Gastroesophageal sphincter (tissue), 4 donors: ENCODE measurements around the gene CAV1. TPM values are rescaled to one million over a fixed set of nuclear protein-coding genes. Genes with fewer than 3 reads are reported as not detected.

Experiments
- ATAC-seq: fragments of 150-250 bp; one replicate; pipeline ENCODE4 v1.9.1; 2016; ENCODE audit warnings: mild to moderate bottlenecking, moderate library complexity
- H3K27ac ChIP-seq, 4 donors: fragments of 200-600 bp; sonication (generic) in 3 of 4; 1 replicate in 3 of 4; 2 replicates in 1 of 4; pipeline ENCODE4 v1.5.1; 2016 to 2019
- H3K27me3 ChIP-seq: fragments of 200-600 bp; sonication (generic); one replicate; pipeline ENCODE4 v1.5.1; 2019
- H3K36me3 ChIP-seq, 2 donors: fragments of 200-600 bp; sonication (generic); one replicate each; pipeline ENCODE4 v1.5.1; 2019; ENCODE audit warnings: control low read depth in 1 of 2
- H3K4me1 ChIP-seq, 3 donors: fragments of 200-600 bp; sonication (generic); 1 replicate in 2 of 3; 2 replicates in 1 of 3; pipeline ENCODE4 v1.5.1; 2016 to 2019; ENCODE audit warnings: control low read depth in 2 of 3
- H3K4me3 ChIP-seq, 2 donors: fragments of 200-600 bp; sonication (generic); one replicate each; pipeline ENCODE4 v1.5.1; 2019; ENCODE audit warnings: mild to moderate bottlenecking in 1 of 2, moderate library complexity in 1 of 2
- H3K9me3 ChIP-seq, 3 donors: fragments of 200-600 bp; sonication (generic); one replicate each; pipeline ENCODE4 v1.5.1; 2017 to 2019; ENCODE audit warnings: control low read depth in 2 of 3
- EP300 ChIP-seq: sonication (generic); formaldehyde crosslinking; IDR thresholded peaks from one replicate; pipeline ENCODE4 v1.6.1; 2017; ENCODE audit warnings: antibody characterized with exemption, mild to moderate bottlenecking
- POLR2A ChIP-seq, 2 donors: fragments of 450-650 bp; IDR thresholded peaks; one replicate each; pipeline ENCODE4 v1.6.1; 2017; ENCODE audit warnings: antibody characterized with exemption in 2 of 2, mild to moderate bottlenecking in 2 of 2, moderate library complexity in 1 of 2
- POLR2AphosphoS5 ChIP-seq: sonication (generic); formaldehyde crosslinking; IDR thresholded peaks from one replicate; pipeline ENCODE4 v1.6.1; 2017; ENCODE audit warnings: antibody characterized with exemption
- WGBS, 2 donors: methylation state at CpG; one replicate each; pipeline ENCODE4 v1.1.5; 2018; ENCODE audit warnings: low coverage in 1 of 2; 5-methylcytosine and 5-hydroxymethylcytosine counted together
- total RNA-seq, 4 donors: library from RNA; depleted of rRNA; stranded (reverse); fragments of >200 nt; gene quantifications; one replicate each; pipeline ENCODE4 v1.1.0, GENCODE V29; 2016
- TF ChIP-seq, protein P1 (sequence below), 4 experiments: fragments of 200-600 bp in 2 of 4; fragments of 450-650 bp in 2 of 4; sonication (generic) in 1 of 4; IDR thresholded peaks; one replicate each; pipeline ENCODE4 v1.5.1; 2017 to 2019; ENCODE audit warnings: antibody characterized with exemption in 4 of 4, mild to moderate bottlenecking in 2 of 4, moderate library complexity in 2 of 4

CAV1 gene
- total RNA-seq, 4 donors from 2014 or later = 546 to 772 (median 602) TPM

DNA sequence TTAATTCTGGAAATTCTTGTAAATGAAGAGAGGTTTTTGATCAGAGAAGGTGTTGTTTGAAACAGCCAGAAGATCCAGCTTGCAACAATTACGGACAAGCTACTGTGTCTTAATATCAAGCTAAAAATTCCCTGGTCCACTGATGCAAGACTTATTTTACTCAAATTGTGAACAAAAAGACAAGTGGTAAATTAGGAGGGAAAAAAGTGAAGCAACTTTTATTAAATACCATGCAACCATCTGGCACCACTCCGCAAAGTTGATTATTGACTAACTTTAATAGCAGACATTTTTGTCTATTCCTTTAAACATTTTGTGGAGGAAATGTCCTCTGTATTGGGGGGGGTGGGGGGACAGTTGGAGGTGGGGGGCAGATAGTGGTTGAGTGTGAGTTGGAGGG is 30.4 kb upstream of the CAV1 start:
- TF ChIP-seq EP300 = no peak
- no peak for TF ChIP-seq POLR2AphosphoS5
- no peak for TF ChIP-seq POLR2A (IDR thresholded peaks at IDR 0.05)
- TF ChIP-seq, protein P1, sequence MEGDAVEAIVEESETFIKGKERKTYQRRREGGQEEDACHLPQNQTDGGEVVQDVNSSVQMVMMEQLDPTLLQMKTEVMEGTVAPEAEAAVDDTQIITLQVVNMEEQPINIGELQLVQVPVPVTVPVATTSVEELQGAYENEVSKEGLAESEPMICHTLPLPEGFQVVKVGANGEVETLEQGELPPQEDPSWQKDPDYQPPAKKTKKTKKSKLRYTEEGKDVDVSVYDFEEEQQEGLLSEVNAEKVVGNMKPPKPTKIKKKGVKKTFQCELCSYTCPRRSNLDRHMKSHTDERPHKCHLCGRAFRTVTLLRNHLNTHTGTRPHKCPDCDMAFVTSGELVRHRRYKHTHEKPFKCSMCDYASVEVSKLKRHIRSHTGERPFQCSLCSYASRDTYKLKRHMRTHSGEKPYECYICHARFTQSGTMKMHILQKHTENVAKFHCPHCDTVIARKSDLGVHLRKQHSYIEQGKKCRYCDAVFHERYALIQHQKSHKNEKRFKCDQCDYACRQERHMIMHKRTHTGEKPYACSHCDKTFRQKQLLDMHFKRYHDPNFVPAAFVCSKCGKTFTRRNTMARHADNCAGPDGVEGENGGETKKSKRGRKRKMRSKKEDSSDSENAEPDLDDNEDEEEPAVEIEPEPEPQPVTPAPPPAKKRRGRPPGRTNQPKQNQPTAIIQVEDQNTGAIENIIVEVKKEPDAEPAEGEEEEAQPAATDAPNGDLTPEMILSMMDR (IDR thresholded peaks at IDR 0.05) = no peak
- no peak overlapping the region for H3K4me3 ChIP-seq
- H3K27ac ChIP-seq = peak overlapping the region in 1 of 4 donors; percentile 62
- no peak for ATAC-seq
- no peaks in the 10 kb centered on the region for H3K36me3 ChIP-seq
- no peaks in the 10 kb centered on the region for H3K9me3 ChIP-seq
- 79 to 100% methylated on average over 2 of the region's 2 CpGs for WGBS, 2 donors
- no peaks in the 10 kb centered on the region for H3K27me3 ChIP-seq
- peaks cover 0 to 40% (median 4%) of the 10 kb centered on the region in 3 donors for H3K4me1 ChIP-seq

DNA sequence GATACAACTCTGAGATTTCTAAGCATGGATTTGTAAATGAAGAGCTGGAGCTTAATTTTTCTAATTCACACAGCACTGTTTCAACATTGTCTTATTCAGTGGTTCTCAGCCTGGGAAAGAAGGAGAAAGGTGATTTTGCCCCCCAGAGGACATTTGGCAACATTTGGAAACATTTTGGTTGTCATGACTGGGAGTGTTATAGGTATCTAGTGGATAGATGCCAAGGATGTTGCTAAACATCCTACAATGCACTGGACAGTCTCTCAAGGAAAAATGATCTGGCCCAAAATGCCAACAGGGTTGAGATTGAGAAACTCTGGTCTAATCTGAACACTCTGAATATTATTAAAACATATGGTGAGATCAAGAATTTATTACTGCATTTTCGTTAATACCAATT is 29.1 kb upstream of the CAV1 start:
- H3K36me3 ChIP-seq = no peaks in the 10 kb centered on the region
- no peaks in the 10 kb centered on the region for H3K27me3 ChIP-seq
- H3K27ac ChIP-seq = peak overlapping the region in 3 of 4 donors; percentile 21 to 62 (median 32)
- H3K9me3 ChIP-seq = no peaks in the 10 kb centered on the region
- no peak for TF ChIP-seq POLR2AphosphoS5
- no peak for TF ChIP-seq POLR2A (IDR thresholded peaks at IDR 0.05)
- TF ChIP-seq, protein P1 (IDR thresholded peaks at IDR 0.05) = no peak
- TF ChIP-seq EP300 = no peak
- H3K4me3 ChIP-seq = no peak overlapping the region
- ATAC-seq = no peak
- WGBS, 2 donors = 100% methylated on average over 1 of the region's 1 CpG
- H3K4me1 ChIP-seq = peaks cover 0 to 31% (median 4%) of the 10 kb centered on the region in 3 donors

DNA sequence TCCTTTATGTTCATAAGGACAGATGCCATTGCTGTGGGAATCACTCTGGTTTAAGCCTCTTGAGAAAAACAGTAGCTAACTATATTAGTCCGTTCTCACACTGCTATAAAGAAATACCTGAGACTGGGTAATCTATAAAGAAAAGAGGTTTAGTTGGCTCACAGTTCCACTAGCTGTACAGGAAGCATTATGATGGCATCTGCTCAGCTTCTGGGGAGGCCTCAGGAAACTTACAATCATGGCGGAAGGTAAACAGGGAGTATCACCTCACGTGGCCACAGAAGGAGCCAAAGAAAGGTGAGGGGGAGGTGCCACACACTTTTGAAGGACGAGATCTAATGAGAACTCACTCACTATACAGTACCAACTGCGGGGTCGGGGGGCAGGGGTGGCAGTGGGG is 28.2 kb upstream of the CAV1 start:
- H3K4me1 ChIP-seq = peaks cover 0 to 31% (median 4%) of the 10 kb centered on the region in 3 donors
- peak overlapping the region in 1 of 4 donors; percentile 24 for H3K27ac ChIP-seq
- WGBS, 2 donors = 94% methylated on average over 2 to 4 of the region's 6 CpGs
- no peaks in the 10 kb centered on the region for H3K27me3 ChIP-seq
- TF ChIP-seq, protein P1 (IDR thresholded peaks at IDR 0.05) = no peak
- TF ChIP-seq POLR2A (IDR thresholded peaks at IDR 0.05) (no peak), EP300 (no peak), POLR2AphosphoS5 (no peak)
- no peak overlapping the region for H3K4me3 ChIP-seq
- H3K9me3 ChIP-seq = no peaks in the 10 kb centered on the region
- H3K36me3 ChIP-seq = no peaks in the 10 kb centered on the region
- ATAC-seq = no peak

DNA sequence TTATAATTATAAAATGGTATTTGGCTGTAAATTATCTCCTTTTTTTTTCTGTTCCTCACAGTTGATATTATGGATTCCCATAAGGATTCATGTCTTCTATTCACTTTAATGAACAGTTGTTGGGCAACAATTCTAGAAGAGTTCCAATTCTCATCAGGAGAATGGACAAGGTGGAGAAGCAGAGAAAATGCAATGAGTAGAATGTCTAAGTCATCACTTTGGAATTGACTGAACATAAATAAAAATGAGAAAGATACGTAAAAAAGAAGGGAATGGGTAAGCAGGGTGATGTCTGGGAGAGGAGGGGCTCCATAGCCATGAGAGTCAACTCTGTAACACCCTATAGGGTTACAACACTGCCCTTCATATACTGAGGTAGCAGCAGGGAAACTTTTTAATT is 27.1 kb upstream of the CAV1 start:
- H3K36me3 ChIP-seq = no peaks in the 10 kb centered on the region
- H3K9me3 ChIP-seq = no peaks in the 10 kb centered on the region
- H3K4me3 ChIP-seq = no peak overlapping the region
- ATAC-seq = no peak
- H3K4me1 ChIP-seq = peaks cover 0 to 29% (median 4%) of the 10 kb centered on the region in 3 donors
- TF ChIP-seq, protein P1 (IDR thresholded peaks at IDR 0.05) = no peak
- TF ChIP-seq POLR2AphosphoS5 = no peak
- no peak for TF ChIP-seq POLR2A (IDR thresholded peaks at IDR 0.05)
- no peak for TF ChIP-seq EP300
- peak overlapping the region in 3 of 4 donors; percentile 93 to 97 (median 96) for H3K27ac ChIP-seq
- 67% methylated on average over 1 of the region's 1 CpG for WGBS, 2 donors
- no peaks in the 10 kb centered on the region for H3K27me3 ChIP-seq

DNA sequence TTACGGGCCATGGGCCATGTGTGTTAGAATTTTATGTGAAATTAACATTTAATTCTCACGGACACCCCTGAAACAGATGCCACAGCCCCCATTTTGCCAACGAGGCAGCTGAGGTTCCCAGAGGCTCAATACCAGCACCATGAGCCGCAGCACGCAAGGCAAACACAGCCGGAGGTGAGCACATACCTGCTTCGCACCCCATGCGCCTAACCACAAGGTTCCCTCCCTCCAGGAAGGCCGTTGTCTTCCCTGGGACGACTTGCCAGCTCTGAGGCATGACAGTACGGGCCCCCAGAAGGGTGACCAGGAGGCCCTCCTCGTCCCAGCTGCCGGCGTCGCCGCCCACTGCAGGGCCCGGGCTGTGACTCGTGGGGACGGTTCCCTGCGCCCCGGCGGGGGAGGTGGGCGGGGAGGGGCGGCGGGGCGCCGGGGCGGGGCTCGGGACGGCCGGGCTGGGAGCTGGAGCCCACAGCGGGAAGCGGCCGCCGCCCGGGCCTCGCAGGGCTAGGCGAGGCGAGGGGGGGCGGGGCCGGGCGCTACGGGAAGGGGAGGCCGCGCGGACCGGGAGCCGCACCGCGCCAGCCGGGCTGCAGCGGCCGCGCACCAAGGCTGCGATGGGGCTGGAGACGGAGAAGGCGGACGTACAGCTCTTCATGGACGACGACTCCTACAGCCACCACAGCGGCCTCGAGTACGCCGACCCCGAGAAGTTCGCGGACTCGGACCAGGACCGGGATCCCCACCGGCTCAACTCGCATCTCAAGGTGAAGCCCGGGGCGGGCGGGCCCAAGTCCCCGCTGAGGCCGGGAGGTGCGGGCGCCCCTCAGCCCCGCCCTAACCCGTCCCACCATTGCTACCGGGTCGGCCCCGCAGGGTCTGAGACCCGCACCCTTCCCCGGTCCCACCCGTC is 25.4 kb upstream of the CAV1 start, which contains the start of gene CAV2:
Gene CAV2 (plus strand): TSS at position 571 of the 910 bp plus-strand sequence. CDS start 44 bp downstream, at position 615.
- ATAC-seq = peak; percentile 92
- peaks cover 0 to 34% (median 3%) of the 10 kb centered on the region in 3 donors for H3K4me1 ChIP-seq
- H3K36me3 ChIP-seq = no peaks in the 10 kb centered on the region
- H3K9me3 ChIP-seq = no peaks in the 10 kb centered on the region
- H3K4me3 ChIP-seq = peak within 1 kb of the TSS; percentile 84 to 85
- TF ChIP-seq POLR2AphosphoS5 (peak; percentile 42), POLR2A (IDR thresholded peaks at IDR 0.05) (peak; percentile 64 to 74), EP300 (no peak)
- TF ChIP-seq, protein P1 (IDR thresholded peaks at IDR 0.05) = no peak
- H3K27me3 ChIP-seq = no peaks in the 10 kb centered on the region
- H3K27ac ChIP-seq = peak within 1 kb of the TSS; percentile 93 to 97 (median 96)
- 20% methylated on average over 3 of the region's 86 CpGs; no CpG with 5 or more reads in 1 of the 2 donors for WGBS, 2 donors
